MM.1S (cell line): ENCODE data around the gene AADAT.

Experiments used
- CTCF ChIP-seq: fragments of 300-600 bp; sonication (generic); IDR thresholded peaks from 2 replicates; pipeline ENCODE4 v1.5.1; 2016; ENCODE audit warnings: antibody characterized with exemption, low read length, mixed read lengths
- EZH2 ChIP-seq: fragments of 300-600 bp; sonication (generic); optimal IDR thresholded peaks from 2 replicates; pipeline ENCODE3; 2017; ENCODE audit warnings: low read depth, mild to moderate bottlenecking, antibody characterized with exemption, low read length, mixed read lengths
- EZH2phosphoT487 ChIP-seq: fragments of 300-600 bp; sonication (generic); IDR thresholded peaks from 2 replicates; pipeline ENCODE4 v1.6.1; 2018; ENCODE audit warnings: antibody characterized with exemption, low read length

- no peak for TF ChIP-seq CTCF
- no peak for TF ChIP-seq EZH2phosphoT487
- no peak for TF ChIP-seq EZH2
These were observed 21.8 kb upstream of the AADAT start for GRCh38 chr4:170111546-170111945.
